CD8-positive, alpha-beta memory T cell (primary cell): ENCODE measurements around the gene GNRHR. TPM values are rescaled to one million over a fixed set of nuclear protein-coding genes. Genes with fewer than 3 reads are reported as not detected.
"Not testable (repeated sequence)": the region's sequence is repeated elsewhere in the genome, so short reads cannot be mapped to it uniquely, and the experiment has no call there.

Experiments used
- CTCF ChIA-PET: fragments of 350-600 bp; sonication (Branson Sonifier 250); formaldehyde crosslinking; loops from one replicate; lab custom pipeline; 2021; ENCODE audit warnings: antibody characterized with exemption; lab: Charles Lee
- POLR2A ChIA-PET: fragments of 350-600 bp; sonication (Branson Sonifier 250); formaldehyde crosslinking; loops from one replicate; lab custom pipeline; 2021; ENCODE audit warnings: antibody characterized with exemption; lab: Charles Lee
- DNase-seq, 5 donors: peaks; one replicate each; pipeline versions ENCODE4 v3.0.0 to v3.0.0-alpha.2; 2020 to 2022; ENCODE audit warnings: mixed read lengths in 1 of 5
- H3K27ac ChIP-seq: one replicate; pipeline ENCODE4 v1.7.0; 2013; ENCODE audit warnings: low read depth, mild to moderate bottlenecking, low read length, moderate library complexity
- H3K27me3 ChIP-seq: 2 replicates; pipeline ENCODE4 v1.7.0; 2013; ENCODE audit warnings: low read length, mild to moderate bottlenecking; ENCODE audit not compliant: insufficient read depth, poor library complexity, severe bottlenecking
- H3K36me3 ChIP-seq: 2 replicates; pipeline ENCODE4 v1.7.0; 2013; ENCODE audit warnings: mild to moderate bottlenecking, low read length, moderate library complexity; ENCODE audit not compliant: insufficient read depth
- H3K4me1 ChIP-seq: 2 replicates; pipeline ENCODE4 v1.7.0; 2013; ENCODE audit warnings: mild to moderate bottlenecking, low read length, moderate library complexity; ENCODE audit not compliant: insufficient read depth
- H3K4me3 ChIP-seq: 2 replicates; pipeline ENCODE4 v1.7.0; 2013; ENCODE audit warnings: mild to moderate bottlenecking, low read length
- H3K9me3 ChIP-seq: 2 replicates; pipeline ENCODE4 v1.7.0; 2013; ENCODE audit warnings: mild to moderate bottlenecking, low read length
- H3K27ac Mint-ChIP-seq, 8 donors: one replicate each; pipeline ENCODE4 v1.8.0; 2020 to 2021; ENCODE audit warnings: mixed read lengths in 8 of 8, mild to moderate bottlenecking in 6 of 8, inconsistent platforms in 3 of 8, moderate library complexity in 3 of 8
- H3K27me3 Mint-ChIP-seq, 2 donors: one replicate each; pipeline ENCODE4 v1.8.0; 2020 to 2021; ENCODE audit warnings: mixed read lengths in 2 of 2, mild to moderate bottlenecking in 1 of 2, moderate library complexity in 1 of 2
- H3K36me3 Mint-ChIP-seq, 3 donors: one replicate each; pipeline ENCODE4 v1.8.0; 2020 to 2021; ENCODE audit warnings: mixed read lengths in 3 of 3, inconsistent platforms in 1 of 3, mild to moderate bottlenecking in 1 of 3
- H3K4me1 Mint-ChIP-seq, 3 donors: one replicate each; pipeline ENCODE4 v1.8.0; 2020 to 2021; ENCODE audit warnings: mixed read lengths in 3 of 3, inconsistent platforms in 1 of 3, mild to moderate bottlenecking in 1 of 3
- H3K4me3 Mint-ChIP-seq, 7 donors: one replicate each; pipeline ENCODE4 v1.8.0; 2020 to 2021; ENCODE audit warnings: mixed read lengths in 7 of 7, mild to moderate bottlenecking in 6 of 7, moderate library complexity in 4 of 7, inconsistent platforms in 2 of 7
- H3K9me3 Mint-ChIP-seq, 5 donors: one replicate each; pipeline ENCODE4 v1.8.0; 2020 to 2022; ENCODE audit warnings: mixed read lengths in 5 of 5, mild to moderate bottlenecking in 3 of 5, moderate library complexity in 2 of 5, inconsistent platforms in 1 of 5
- polyA plus RNA-seq: library from polyadenylated mRNA; unstranded; fragments of 300-500 nt; fragmentation: Illumina TruSeq; gene quantifications from one replicate; pipeline ENCODE4 v1.2.3, GENCODE V29; 2021
- total RNA-seq, 2 experiments: library from RNA; stranded (reverse); gene quantifications; one replicate each; pipeline ENCODE4 v1.2.3, GENCODE V29; 2021

Gene GNRHR
- total and polyA plus RNA-seq, 3 experiments from 2014 or later, result not detected

GRCh38 chr4:67749286-67749685, 4.9 kb downstream of the GNRHR start:
- Histone ChIP-seq H3K36me3 (no peaks in the 10 kb centered on the region), H3K4me3 (no peak overlapping the region), H3K27ac (no peak overlapping the region), H3K9me3 (no peaks in the 10 kb centered on the region), H3K27me3 (no peaks in the 10 kb centered on the region), H3K4me1 (no peaks in the 10 kb centered on the region)
- H3K27me3 Mint-ChIP-seq, result no peaks in the 10 kb centered on the region
- no peaks in the 10 kb centered on the region for H3K4me1 Mint-ChIP-seq
- H3K9me3 Mint-ChIP-seq, result no peaks in the 10 kb centered on the region
- ChIA-PET POLR2A (no interaction called here), CTCF (interaction anchor here (1.3 to 1.4 kb wide), 2 partner anchors 12 to 49 kb away, joined by 3 read pairs; partner anchors contain the start of gene UBA6)
- H3K27ac Mint-ChIP-seq, result no peak overlapping the region
- DNase-seq, result no peak
- H3K36me3 Mint-ChIP-seq, result no peaks in the 10 kb centered on the region
- H3K4me3 Mint-ChIP-seq, result no peak overlapping the region

GRCh38 chr4:67746797-67747495, 7.2 kb downstream of the GNRHR start:
- CTCF ChIA-PET, result interaction anchor here (0.7 to 2.2 kb wide), 10 partner anchors 9 to 196 kb away, joined by 3 to 5 read pairs (median 3); no protein-coding TSS in a partner anchor

DNA sequence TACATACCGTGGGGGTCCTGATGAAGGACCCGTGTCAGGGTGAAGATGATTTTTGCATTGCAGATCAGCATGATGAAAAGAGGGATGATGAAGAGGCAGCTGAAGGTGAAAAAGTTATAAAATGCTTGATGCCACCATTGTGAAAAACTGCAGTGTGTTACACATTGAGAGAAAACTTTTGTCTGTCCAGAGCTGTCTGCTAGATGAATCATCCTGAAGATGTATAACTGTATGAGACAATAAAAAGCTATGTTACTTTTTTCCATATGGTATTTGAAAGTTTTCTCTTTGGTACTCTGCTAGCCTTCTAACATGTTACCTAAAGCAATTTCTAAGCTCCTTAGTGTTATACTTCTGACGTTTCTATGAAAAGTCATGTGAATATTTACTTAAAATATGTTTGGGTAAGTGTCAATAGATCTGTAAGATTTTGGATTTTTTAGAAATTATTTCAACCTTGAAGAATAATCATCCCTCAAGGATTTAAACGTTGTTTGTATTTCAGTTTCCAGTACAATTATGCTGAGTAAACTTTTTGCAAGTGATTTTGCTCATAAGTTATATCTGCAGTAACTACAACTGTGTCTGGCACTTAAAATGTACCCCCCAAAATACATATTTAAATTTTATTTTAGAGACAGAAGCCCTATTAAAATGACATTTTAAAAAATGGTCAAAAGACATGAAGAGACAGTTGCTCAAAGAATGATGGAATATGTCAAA, 9.5 kb downstream of the GNRHR start:
- Mint-ChIP-seq H3K4me1 (peaks cover 6 to 8% (median 6%) of the 10 kb centered on the region in 3 donors), H3K9me3 (no peaks in the 10 kb centered on the region), H3K27ac (no peak overlapping the region), H3K4me3 (no peak overlapping the region), H3K27me3 (no peaks in the 10 kb centered on the region), H3K36me3 (peaks cover 0 to 5% (median 3%) of the 10 kb centered on the region in 3 donors)
- Histone ChIP-seq H3K9me3 (no peaks in the 10 kb centered on the region), H3K27ac (no peak overlapping the region), H3K36me3 (no peaks in the 10 kb centered on the region), H3K4me1 (no peaks in the 10 kb centered on the region), H3K4me3 (no peak overlapping the region), H3K27me3 (no peaks in the 10 kb centered on the region)
- no peak for DNase-seq
- ChIA-PET CTCF (interaction anchor here (1.3 kb wide), 1 partner anchor 24 kb away, joined by 3 read pairs; no protein-coding TSS in a partner anchor), POLR2A (no interaction called here)

More at GRCh38 chr4:67746797-67747495, 7.2 kb downstream of the GNRHR start:
- Histone ChIP-seq H3K4me1 (no peaks in the 10 kb centered on the region), H3K27ac (no peak overlapping the region), H3K4me3 (no peak overlapping the region), H3K36me3 (no peaks in the 10 kb centered on the region), H3K27me3 (no peaks in the 10 kb centered on the region), H3K9me3 (no peaks in the 10 kb centered on the region)
- POLR2A ChIA-PET, result no interaction called here
- DNase-seq, result peak in 2 of 5 donors; percentile 13 to 26
- Mint-ChIP-seq H3K9me3 (no peaks in the 10 kb centered on the region), H3K27ac (no peak overlapping the region), H3K4me3 (no peak overlapping the region), H3K4me1 (no peaks in the 10 kb centered on the region), H3K27me3 (no peaks in the 10 kb centered on the region), H3K36me3 (peaks cover 0 to 4% (median 3%) of the 10 kb centered on the region in 3 donors)

- Histone ChIP-seq H3K4me1 (no peaks in the 10 kb centered on the region), H3K27me3 (no peaks in the 10 kb centered on the region), H3K9me3 (no peaks in the 10 kb centered on the region), H3K36me3 (no peaks in the 10 kb centered on the region), H3K27ac (no peak overlapping the region), H3K4me3 (no peak overlapping the region)
- Mint-ChIP-seq H3K9me3 (no peaks in the 10 kb centered on the region), H3K27ac (no peak overlapping the region), H3K4me3 (no peak overlapping the region), H3K36me3 (peaks cover 0 to 5% (median 3%) of the 10 kb centered on the region in 3 donors), H3K27me3 (no peaks in the 10 kb centered on the region), H3K4me1 (peaks cover 11 to 14% (median 14%) of the 10 kb centered on the region in 3 donors)
- no peak for DNase-seq
- ChIA-PET CTCF (no interaction called here), POLR2A (no interaction called here)
Observed at GRCh38 chr4:67743194-67743593, 11.0 kb downstream of the GNRHR start.

DNA sequence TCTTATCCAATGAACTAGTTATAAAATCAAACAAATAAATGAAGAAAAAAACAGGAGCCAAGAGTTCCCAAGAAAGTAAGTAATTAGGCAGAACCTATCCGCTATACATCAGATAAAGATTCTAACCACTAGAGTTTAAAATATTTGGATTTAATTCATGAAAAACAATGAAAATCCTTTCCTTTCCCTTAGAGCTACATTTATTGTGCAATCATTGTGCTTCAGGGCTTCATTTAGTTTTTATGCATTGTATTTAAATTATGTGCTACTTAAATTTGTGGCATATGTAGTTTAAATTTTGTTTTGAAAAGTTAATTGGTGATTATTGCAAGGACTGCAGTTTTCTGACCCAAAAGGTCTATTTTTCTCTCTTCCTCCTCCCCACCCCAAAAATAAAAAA, 17.9 kb downstream of the GNRHR start:
- H3K27me3 ChIP-seq, result no peaks in the 10 kb centered on the region
- H3K27ac ChIP-seq, result no peak overlapping the region
- Mint-ChIP-seq H3K4me3 (no peak overlapping the region), H3K36me3 (peaks cover 3 to 18% (median 9%) of the 10 kb centered on the region in 3 donors), H3K9me3 (no peaks in the 10 kb centered on the region), H3K27me3 (no peaks in the 10 kb centered on the region), H3K27ac (no peak overlapping the region), H3K4me1 (peaks cover 11 to 14% (median 14%) of the 10 kb centered on the region in 3 donors)
- POLR2A ChIA-PET, result no interaction called here
- H3K4me1 ChIP-seq, result no peaks in the 10 kb centered on the region
- H3K36me3 ChIP-seq, result no peaks in the 10 kb centered on the region
- no peak for DNase-seq
- H3K9me3 ChIP-seq, result no peaks in the 10 kb centered on the region
- no peak overlapping the region for H3K4me3 ChIP-seq
- CTCF ChIA-PET, result no interaction called here

DNA sequence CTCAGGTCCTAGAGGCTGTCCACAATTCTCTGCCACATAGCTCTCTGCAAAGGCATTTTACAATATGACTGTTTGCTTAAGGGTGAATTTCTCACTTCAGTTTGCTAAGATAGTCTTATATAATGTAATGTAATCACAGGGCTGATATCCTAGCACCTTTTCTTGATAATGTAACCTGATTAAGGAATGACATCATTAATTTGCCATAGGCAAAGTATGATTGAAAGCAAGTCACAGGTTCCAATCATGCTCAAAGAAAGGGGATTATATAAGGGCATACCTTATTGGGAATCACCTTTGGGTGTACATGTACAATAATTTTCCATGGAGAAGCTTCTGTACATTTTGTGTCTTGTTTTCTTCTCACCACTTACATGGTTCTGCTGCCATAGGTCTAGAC, 18.9 kb downstream of the GNRHR start:
- peaks cover 3 to 23% (median 13%) of the 10 kb centered on the region in 3 donors for H3K36me3 Mint-ChIP-seq
- Histone ChIP-seq H3K27ac (no peak overlapping the region), H3K9me3 (no peaks in the 10 kb centered on the region), H3K36me3 (no peaks in the 10 kb centered on the region), H3K4me3 (no peak overlapping the region), H3K4me1 (no peaks in the 10 kb centered on the region), H3K27me3 (no peaks in the 10 kb centered on the region)
- no peaks in the 10 kb centered on the region for H3K9me3 Mint-ChIP-seq
- ChIA-PET POLR2A (no interaction called here), CTCF (interaction anchor here (1.1 kb wide), 1 partner anchor 12 kb away, joined by 5 read pairs; no protein-coding TSS in a partner anchor)
- no peaks in the 10 kb centered on the region for H3K27me3 Mint-ChIP-seq
- no peak overlapping the region for H3K4me3 Mint-ChIP-seq
- no peak overlapping the region for H3K27ac Mint-ChIP-seq
- peaks cover 11 to 14% (median 11%) of the 10 kb centered on the region in 3 donors for H3K4me1 Mint-ChIP-seq
- no peak for DNase-seq

DNA sequence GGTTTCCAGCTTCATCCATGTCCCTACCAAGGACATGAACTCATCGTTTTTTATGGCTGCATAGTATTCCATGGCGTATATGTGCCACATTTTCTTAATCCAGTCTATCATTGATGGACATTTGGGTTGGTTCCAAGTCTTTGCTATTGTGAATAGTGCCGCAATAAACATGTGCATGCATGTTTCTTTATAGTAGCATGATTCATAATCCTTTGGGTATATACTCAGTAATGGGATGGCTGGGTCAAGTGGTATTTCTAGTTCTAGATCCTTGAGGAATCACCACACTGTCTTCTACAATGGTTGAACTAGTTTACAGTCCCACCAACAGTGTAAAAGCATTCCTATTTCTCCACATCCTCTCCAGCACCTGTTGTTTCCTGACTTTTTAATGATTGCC, 23.7 kb downstream of the GNRHR start:
- H3K4me3 ChIP-seq, H3K36me3 ChIP-seq, H3K27me3 Mint-ChIP-seq, POLR2A ChIA-PET, H3K27me3 ChIP-seq, H3K4me1 ChIP-seq, H3K27ac ChIP-seq, H3K9me3 ChIP-seq, H3K9me3 Mint-ChIP-seq, H3K4me1 Mint-ChIP-seq, H3K4me3 Mint-ChIP-seq, H3K27ac Mint-ChIP-seq, DNase-seq, CTCF ChIA-PET: not testable (repeated sequence)
- H3K36me3 Mint-ChIP-seq, result peaks cover 15 to 46% (median 24%) of the 10 kb centered on the region in 3 donors
